Measurements from ENCODE around the gene PA2G4.

The PA2G4 gene

GRCh38 chr12:56127485-56127887 is 23.1 kb downstream of the PA2G4 start:
- DNase-seq, result no peak

GRCh38 chr12:56127888-56128669 is 23.7 kb downstream of the PA2G4 start, which contains the start of gene ESYT1:
TSS of gene ESYT1 (plus strand) at chr12:56128267. CDS start at chr12:56128320, 53 bp downstream.
- DNase-seq, result peak; percentile 99

GRCh38 chr12:56128670-56129205 is 24.4 kb downstream of the PA2G4 start:
- DNase-seq, result peak in 1 of 2 experiments; percentile 51

- DNase-seq, result peak in 1 of 2 experiments; percentile 64
Measured at GRCh38 chr12:56129206-56129941, 25.0 kb downstream of the PA2G4 start.

- no peak for DNase-seq
Measured at GRCh38 chr12:56129942-56130495, 25.7 kb downstream of the PA2G4 start.

- no peak for DNase-seq
Measured at GRCh38 chr12:56130876-56131275, 26.5 kb downstream of the PA2G4 start.

GRCh38 chr12:56134897-56135296 is 30.5 kb downstream of the PA2G4 start:
- no peak for DNase-seq

- no peak for DNase-seq
Measured at GRCh38 chr12:56137853-56138571, 33.7 kb downstream of the PA2G4 start.

GRCh38 chr12:56141946-56142784 is 37.8 kb downstream of the PA2G4 start:
- no peak for DNase-seq

GRCh38 chr12:56143217-56143616 is 38.9 kb downstream of the PA2G4 start:
- no peak for DNase-seq

GRCh38 chr12:56143870-56144269 is 39.5 kb downstream of the PA2G4 start:
- no peak for DNase-seq

- no peak for DNase-seq
Measured at GRCh38 chr12:56145217-56145616, 40.9 kb downstream of the PA2G4 start.

- DNase-seq, result no peak
Measured at GRCh38 chr12:56146492-56147460, 42.4 kb downstream of the PA2G4 start.

GRCh38 chr12:56150563-56150962 is 46.2 kb downstream of the PA2G4 start:
- no peak for DNase-seq

GRCh38 chr12:56151672-56152131 is 47.3 kb downstream of the PA2G4 start:
- peak; percentile 56 to 77 for DNase-seq

- DNase-seq, result peak; percentile 76 to 95
Measured at GRCh38 chr12:56152132-56152755, 47.9 kb downstream of the PA2G4 start, which contains the start of gene MYL6B. TSS of gene MYL6B (plus strand) at chr12:56152587. CDS start at chr12:56153919, 1,332 bp downstream.

- DNase-seq, result no peak
Measured at GRCh38 chr12:56152756-56153677, 48.7 kb downstream of the PA2G4 start.

GRCh38 chr12:56153678-56154065 is 49.3 kb downstream of the PA2G4 start:
- DNase-seq, result no peak
